Calu3 (cell line): ENCODE data around the gene SESTD1. TPM values are rescaled to one million over a fixed set of nuclear protein-coding genes. Genes with fewer than 3 reads are reported as not detected.
"Not testable (repeated sequence)": the region's sequence is repeated elsewhere in the genome, so short reads cannot be mapped to it uniquely, and the experiment has no call there.

Source experiments
- BruUV-seq: library from RNA; stranded (reverse); fragments of 400-500 nt; replicated peaks from 2 replicates; lab custom pipeline; 2021; lab: Mats Ljungman, UMichigan
- CTCF ChIA-PET: fragments of 300-600 bp; sonication (Branson Sonifier 250); formaldehyde crosslinking; loops from one replicate; lab custom pipeline; 2022; ENCODE audit warnings: antibody characterized with exemption; lab: Charles Lee
- DNase-seq: peaks from one replicate; pipeline ENCODE4 v3.0.0; 2022
- H3K27ac Mint-ChIP-seq: one replicate; pipeline ENCODE4 v1.8.0; 2022; ENCODE audit warnings: mixed read lengths; ENCODE audit not compliant: unreplicated experiment
- H3K27me3 Mint-ChIP-seq: one replicate; pipeline ENCODE4 v1.8.0; 2022; ENCODE audit warnings: mixed read lengths; ENCODE audit not compliant: unreplicated experiment
- H3K36me3 Mint-ChIP-seq: one replicate; pipeline ENCODE4 v1.8.0; 2022; ENCODE audit warnings: mild to moderate bottlenecking, moderate library complexity, mixed read lengths; ENCODE audit not compliant: insufficient read depth, unreplicated experiment
- H3K4me1 Mint-ChIP-seq: one replicate; pipeline ENCODE4 v1.8.0; 2022; ENCODE audit warnings: mild to moderate bottlenecking, low read depth, mixed read lengths; ENCODE audit not compliant: unreplicated experiment
- H3K4me3 Mint-ChIP-seq: one replicate; pipeline ENCODE4 v1.8.0; 2022; ENCODE audit warnings: mild to moderate bottlenecking, low read depth, moderate library complexity, mixed read lengths; ENCODE audit not compliant: unreplicated experiment
- H3K9me3 Mint-ChIP-seq: one replicate; pipeline ENCODE4 v1.8.0; 2022; ENCODE audit warnings: low read depth, mixed read lengths; ENCODE audit not compliant: unreplicated experiment
- intact Hi-C: fragments of 100-400 bp; cut with micrococcal nuclease; formaldehyde crosslinking; loops from one replicate; pipeline ENCODE4 v1.10.0; 2022; ENCODE audit not compliant: unreplicated experiment
- total RNA-seq: library from RNA; stranded (reverse); gene quantifications from 2 replicates; pipeline ENCODE4 v1.2.3, GENCODE V29; 2022
- TF ChIP-seq, protein P1 (sequence below): fragments of 200-600 bp; IDR thresholded peaks from one replicate; pipeline ENCODE4 v1.8.0; 2022; ENCODE audit warnings: antibody characterized with exemption; ENCODE audit not compliant: unreplicated experiment

The SESTD1 gene
- total RNA-seq, 1 experiment from 2014 or later = 145 TPM

DNA sequence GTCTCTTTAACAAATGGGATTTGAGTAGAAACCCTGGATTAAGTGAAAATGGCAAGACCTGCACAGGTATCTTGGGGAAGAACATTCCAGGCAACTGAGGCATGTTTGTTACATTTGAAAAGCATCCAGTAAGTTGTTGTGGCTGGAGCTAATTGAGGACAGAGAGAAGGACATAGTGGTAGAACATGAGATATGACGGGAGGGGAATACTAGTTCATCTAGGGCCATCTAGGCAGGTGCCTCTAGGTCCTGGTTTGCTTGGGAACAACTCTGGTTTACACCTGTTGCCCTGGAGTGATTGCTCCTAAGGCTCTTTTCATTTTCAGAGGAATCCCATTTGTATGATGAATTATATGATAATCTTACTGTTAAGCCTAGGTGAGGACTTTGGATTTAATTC is 194.9 kb downstream of the SESTD1 start:
- CTCF ChIA-PET = no interaction called here
- peaks cover 2% of the 10 kb centered on the region for H3K9me3 Mint-ChIP-seq
- H3K4me1 Mint-ChIP-seq = no peaks in the 10 kb centered on the region
- TF ChIP-seq, protein P1, sequence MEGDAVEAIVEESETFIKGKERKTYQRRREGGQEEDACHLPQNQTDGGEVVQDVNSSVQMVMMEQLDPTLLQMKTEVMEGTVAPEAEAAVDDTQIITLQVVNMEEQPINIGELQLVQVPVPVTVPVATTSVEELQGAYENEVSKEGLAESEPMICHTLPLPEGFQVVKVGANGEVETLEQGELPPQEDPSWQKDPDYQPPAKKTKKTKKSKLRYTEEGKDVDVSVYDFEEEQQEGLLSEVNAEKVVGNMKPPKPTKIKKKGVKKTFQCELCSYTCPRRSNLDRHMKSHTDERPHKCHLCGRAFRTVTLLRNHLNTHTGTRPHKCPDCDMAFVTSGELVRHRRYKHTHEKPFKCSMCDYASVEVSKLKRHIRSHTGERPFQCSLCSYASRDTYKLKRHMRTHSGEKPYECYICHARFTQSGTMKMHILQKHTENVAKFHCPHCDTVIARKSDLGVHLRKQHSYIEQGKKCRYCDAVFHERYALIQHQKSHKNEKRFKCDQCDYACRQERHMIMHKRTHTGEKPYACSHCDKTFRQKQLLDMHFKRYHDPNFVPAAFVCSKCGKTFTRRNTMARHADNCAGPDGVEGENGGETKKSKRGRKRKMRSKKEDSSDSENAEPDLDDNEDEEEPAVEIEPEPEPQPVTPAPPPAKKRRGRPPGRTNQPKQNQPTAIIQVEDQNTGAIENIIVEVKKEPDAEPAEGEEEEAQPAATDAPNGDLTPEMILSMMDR = no peak
- intact Hi-C loops = no loop called here
- DNase-seq = no peak
- no peaks in the 10 kb centered on the region for H3K36me3 Mint-ChIP-seq
- H3K27me3 Mint-ChIP-seq = peaks cover 33% of the 10 kb centered on the region
- H3K27ac Mint-ChIP-seq = no peak overlapping the region
- H3K4me3 Mint-ChIP-seq = no peak overlapping the region
- no TSS peak for BruUV-seq

DNA sequence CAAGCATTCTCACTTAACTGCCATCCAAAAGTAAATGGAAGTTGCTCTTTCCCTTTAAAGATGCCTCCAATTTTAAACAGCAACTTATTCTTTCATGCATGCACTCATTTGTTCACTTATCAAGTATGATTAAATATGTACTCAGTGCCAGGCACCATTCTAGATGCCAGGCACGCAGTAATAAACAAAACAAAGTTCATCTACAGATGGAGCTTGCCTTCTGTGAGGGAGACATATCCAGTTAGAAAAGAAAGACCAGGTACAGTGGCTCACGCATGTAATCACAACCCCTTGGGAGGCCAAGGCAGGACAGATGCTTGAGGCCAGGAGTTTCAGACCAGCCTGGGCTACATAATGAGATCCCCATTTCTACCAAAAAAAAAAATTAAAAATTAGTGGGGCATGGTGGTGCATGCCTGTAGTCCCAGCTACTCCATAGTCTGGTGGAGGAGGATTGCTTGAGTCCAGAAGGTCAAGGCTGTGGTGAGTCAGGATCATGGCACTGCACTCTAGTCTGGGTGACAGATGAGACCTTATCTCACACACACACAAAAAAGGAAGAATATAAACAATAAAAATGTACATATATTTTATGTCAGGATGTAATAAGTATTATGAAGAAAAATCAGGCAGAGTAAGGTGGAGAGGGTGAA is 195.5 kb downstream of the SESTD1 start:
- peaks cover 33% of the 10 kb centered on the region for H3K27me3 Mint-ChIP-seq
- no peaks in the 10 kb centered on the region for H3K4me1 Mint-ChIP-seq
- CTCF ChIA-PET = no interaction called here
- H3K36me3 Mint-ChIP-seq = no peaks in the 10 kb centered on the region
- no peak overlapping the region for H3K4me3 Mint-ChIP-seq
- no peak for DNase-seq
- intact Hi-C loops = no loop called here
- TF ChIP-seq, protein P1 = no peak
- no peak overlapping the region for H3K27ac Mint-ChIP-seq
- H3K9me3 Mint-ChIP-seq = peaks cover 3% of the 10 kb centered on the region
- BruUV-seq = no TSS peak

DNA sequence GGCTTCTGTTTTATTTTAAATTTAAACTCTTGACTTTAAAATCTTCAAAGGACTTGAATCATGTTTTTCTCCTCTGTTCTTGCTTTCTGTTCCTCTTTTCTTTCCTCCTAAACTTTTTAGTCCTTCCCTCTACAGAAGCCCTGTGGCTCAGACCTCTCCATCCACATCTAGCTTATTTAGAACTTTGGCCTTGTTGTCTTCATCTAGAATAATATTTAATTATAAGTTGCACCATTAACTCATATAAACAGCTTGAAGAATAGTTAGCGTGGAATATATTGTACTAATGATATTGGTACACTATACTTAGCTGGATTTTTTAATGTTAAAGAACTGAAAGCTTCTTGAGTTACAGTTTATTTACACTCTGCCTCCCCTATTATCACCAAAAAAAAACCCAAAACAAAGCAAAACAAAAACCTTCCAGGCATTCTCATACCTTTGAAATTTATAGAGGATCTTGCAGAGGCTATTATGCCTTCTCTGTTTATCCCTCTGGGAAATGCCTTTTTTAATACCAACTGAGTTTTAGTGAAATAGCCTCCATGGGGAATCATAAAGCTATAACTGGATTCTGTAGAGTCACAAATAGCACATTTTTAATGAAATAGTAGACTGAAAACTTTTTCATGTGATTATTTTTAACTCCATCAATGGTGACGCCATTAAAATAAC is 205.5 kb downstream of the SESTD1 start:
- intact Hi-C loops = no loop called here
- CTCF ChIA-PET = no interaction called here
- Mint-ChIP-seq H3K9me3 (peaks cover 1% of the 10 kb centered on the region), H3K4me1 (peaks cover 9% of the 10 kb centered on the region), H3K27ac (no peak overlapping the region), H3K36me3 (no peaks in the 10 kb centered on the region), H3K4me3 (no peak overlapping the region), H3K27me3 (no peaks in the 10 kb centered on the region)
- TF ChIP-seq, protein P1 = no peak
- no TSS peak for BruUV-seq
- DNase-seq = no peak

DNA sequence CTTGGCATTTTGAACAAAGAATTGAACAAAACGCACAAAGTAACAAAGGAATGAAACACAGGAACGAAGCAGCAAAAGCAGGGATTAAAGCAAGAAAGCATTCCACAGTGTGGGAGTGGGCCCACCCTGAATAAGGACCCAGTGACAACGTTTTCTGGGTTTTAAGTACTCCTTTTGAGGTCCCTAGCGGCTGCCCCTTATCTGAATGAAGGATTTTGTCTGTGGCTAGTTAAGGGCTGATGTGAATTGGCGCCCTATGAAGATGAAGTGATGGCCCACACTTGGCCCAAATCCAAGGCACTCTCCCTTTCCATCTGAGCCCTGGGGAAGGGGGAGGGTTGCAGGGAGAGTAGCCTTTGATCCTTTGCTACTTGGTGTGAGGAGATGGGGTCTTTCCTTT is 206.9 kb downstream of the SESTD1 start:
- peaks cover 9% of the 10 kb centered on the region for H3K4me1 Mint-ChIP-seq
- CTCF ChIA-PET = no interaction called here
- no peak for DNase-seq
- H3K27ac Mint-ChIP-seq = no peak overlapping the region
- H3K27me3 Mint-ChIP-seq = no peaks in the 10 kb centered on the region
- TF ChIP-seq, protein P1 = no peak
- intact Hi-C loops = no loop called here
- no peaks in the 10 kb centered on the region for H3K36me3 Mint-ChIP-seq
- no peak overlapping the region for H3K4me3 Mint-ChIP-seq
- no peaks in the 10 kb centered on the region for H3K9me3 Mint-ChIP-seq
- BruUV-seq = no TSS peak

DNA sequence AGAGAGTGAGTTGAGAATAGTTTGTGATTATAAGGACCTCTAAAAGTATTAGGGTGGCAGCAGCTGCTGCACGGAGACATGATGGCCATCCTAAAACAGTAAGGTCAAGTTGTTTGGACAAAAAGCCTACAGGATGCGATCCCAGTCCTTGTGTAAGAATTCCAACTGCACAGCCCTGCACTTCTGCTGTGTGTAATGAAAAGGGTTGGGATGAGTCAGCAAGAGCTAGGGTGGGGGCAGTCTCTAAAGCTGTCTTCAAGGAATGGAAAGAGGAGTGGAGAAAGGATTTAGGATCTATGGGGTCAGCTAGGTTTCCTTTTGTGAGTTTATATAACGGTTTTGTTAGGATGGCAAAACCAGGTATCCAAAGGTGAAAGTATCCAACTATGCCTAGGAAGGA is 211.1 kb downstream of the SESTD1 start:
- H3K27ac Mint-ChIP-seq, H3K27me3 Mint-ChIP-seq, H3K4me3 Mint-ChIP-seq, H3K9me3 Mint-ChIP-seq, H3K4me1 Mint-ChIP-seq, DNase-seq, BruUV-seq, intact Hi-C loops, CTCF ChIA-PET, H3K36me3 Mint-ChIP-seq: not testable (repeated sequence)
